HG03139 (cell line): ENCODE measurements around the gene STXBP6.

Source experiments
- ATAC-seq: cut with Tn5 transposase; IDR thresholded peaks from one replicate; pipeline ENCODE4 v1.9.1; 2021; ENCODE audit not compliant: unreplicated experiment

STXBP6 gene

GRCh38 chr14:24866067-24866639 lies 183.8 kb downstream of the STXBP6 start:
- ATAC-seq, result no peak

DNA sequence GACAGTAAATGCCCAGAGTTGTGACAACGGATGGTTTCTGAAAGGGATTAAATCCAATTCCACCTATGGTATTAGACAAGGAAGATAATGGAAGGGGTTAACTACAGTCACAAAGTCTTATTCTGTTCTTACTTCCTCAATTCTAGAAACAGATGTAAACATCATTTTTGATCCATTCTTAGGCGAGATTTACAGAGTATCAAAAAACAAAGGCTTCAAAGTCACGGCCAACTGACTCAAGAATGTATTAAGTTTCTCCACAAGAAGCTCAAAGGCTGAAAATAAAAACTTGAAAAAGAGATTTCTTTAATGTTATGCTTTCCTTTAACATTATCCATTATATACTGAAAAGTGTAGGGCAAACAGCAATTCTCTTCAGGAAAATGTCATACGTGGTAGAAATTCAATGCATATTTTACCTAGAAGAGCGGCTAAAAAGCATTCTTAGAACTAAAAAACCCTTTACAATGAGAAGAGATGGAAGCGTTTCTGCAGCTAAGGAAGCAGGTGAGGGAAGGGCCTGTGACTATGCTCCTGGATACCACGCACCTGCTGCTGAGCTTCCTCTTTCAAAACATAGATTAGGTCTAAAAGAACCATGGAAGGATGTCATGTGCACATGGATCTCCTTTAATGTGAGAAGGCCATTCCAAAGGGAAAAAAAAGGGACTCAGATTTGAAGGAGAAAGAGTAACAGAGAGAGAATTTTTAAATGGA lies 185.8 kb downstream of the STXBP6 start:
- ATAC-seq, result no peak

DNA sequence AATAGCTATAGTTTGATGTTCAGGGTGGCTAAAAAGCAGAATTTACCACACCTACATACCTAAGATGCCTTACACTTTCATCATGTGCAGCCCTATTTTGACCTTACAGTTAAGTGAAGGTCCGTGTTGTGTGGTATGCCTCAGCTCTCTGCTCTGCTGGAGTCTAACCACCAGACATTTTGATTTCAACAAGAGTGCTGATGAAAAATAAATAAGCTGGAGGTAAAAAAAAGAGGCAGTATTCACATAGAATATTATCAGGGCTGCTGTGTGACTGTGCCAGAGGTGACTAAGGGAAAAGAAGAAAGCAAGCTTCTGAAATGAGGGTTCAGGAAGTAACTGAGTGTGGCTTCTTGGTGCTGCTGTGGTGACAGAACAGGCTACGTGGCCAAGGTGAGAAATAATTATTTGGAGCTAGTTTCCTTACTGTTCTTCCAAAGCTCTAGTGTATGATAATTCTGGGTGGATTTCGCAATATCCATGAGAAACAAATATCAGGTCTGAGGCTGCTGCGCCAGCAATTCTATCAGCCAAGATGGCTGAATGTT lies 188.8 kb downstream of the STXBP6 start:
- ATAC-seq, result no peak

GRCh38 chr14:24859559-24859958 lies 190.4 kb downstream of the STXBP6 start:
- ATAC-seq, result no peak

- no peak for ATAC-seq
Observed at GRCh38 chr14:24858684-24859083, 191.3 kb downstream of the STXBP6 start.

DNA sequence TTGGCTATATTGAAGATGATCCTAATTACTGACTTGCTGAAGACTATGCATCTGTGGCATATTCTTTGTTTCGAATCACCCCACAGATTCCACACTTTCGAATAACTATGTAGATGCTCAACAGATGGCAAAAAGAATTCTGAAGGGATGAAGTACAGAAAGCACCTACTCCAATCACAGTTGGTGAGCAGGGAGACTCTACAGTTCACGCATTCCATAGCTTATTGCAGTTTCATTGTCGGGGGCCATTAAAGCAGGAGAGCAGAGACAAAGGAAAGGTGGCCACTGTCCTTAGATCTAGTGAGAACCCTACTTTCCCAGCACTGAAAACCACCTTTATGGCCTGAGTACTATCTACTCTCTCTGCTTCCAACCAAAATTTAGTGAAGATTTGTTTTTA lies 191.9 kb downstream of the STXBP6 start:
- ATAC-seq, result no peak

GRCh38 chr14:24857277-24857676 lies 192.7 kb downstream of the STXBP6 start:
- no peak for ATAC-seq

GRCh38 chr14:24853446-24853845 lies 196.5 kb downstream of the STXBP6 start:
- no peak for ATAC-seq

- no peak for ATAC-seq
Observed at GRCh38 chr14:24852312-24853060, 197.5 kb downstream of the STXBP6 start.

DNA sequence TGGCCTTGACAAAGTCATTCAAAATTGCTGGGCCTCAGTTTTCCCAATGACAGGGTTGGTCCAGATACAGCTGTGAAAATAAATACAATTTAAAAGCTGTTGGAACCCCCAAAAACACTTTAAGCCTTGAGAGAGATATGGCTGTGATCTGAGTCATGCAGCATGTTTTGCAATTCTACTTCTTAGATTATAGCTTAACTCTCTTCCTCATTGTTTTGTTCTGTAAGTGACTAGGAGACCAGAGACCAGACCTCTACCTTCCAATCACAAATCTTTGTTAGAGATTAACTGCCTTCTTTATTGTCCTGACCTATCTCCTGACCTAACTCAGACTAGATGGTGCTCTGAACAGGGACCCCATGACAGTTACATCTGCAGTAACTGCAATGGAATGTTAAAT lies 198.1 kb downstream of the STXBP6 start:
- ATAC-seq, result no peak

- no peak for ATAC-seq
Observed at GRCh38 chr14:24851406-24851805, 198.5 kb downstream of the STXBP6 start.

DNA sequence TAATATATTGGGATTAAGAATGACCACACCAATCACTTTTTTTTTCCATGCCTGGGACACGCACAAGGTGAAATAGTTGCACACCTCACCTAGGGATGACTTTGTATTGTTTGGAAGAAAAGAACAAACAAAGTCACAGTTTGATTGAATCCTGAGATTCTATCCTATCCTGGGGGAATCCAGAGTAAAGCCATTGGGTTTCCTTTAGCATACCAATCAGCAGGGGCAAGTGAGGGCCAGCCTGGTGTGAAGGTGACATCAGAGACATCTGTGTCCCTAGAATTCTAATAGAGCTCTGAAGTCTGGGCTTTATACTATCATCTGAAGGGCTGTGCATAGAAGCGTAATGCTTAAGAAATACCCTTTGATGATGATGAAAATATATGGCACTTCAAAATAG lies 199.9 kb downstream of the STXBP6 start:
- no peak for ATAC-seq

- no peak for ATAC-seq
Observed at GRCh38 chr14:24849471-24849870, 200.5 kb downstream of the STXBP6 start.

DNA sequence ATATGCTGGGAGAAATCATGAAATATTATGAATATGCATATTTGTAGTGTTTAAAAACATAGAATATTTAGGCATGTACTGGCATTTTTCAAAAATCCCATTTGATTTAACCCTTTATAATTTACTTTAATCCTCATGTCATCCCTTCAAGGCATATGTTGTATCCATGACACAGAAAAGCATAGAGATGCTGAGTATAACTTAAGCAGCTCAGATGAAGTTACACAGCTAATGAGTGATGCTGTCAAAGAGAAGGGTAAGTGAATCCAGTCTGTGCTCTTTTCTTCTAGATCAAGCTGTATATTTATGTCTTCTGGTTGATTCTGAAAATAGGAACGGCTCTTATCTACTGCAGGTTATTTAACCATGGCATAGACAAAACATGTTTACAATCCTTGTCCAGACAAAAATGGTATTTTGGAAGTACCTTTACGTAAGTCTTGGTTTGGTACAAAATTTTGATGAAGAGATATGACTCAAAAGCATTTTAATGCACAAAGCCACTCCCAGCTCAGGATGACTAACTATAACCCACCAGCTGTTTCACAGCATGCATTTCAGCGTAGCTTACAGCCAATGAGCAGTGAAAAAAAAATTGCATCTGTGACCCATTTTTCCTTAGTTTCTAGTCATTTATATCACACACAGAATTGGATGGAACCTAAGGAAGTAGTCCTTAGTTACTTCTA lies 201.7 kb downstream of the STXBP6 start:
- ATAC-seq, result no peak

DNA sequence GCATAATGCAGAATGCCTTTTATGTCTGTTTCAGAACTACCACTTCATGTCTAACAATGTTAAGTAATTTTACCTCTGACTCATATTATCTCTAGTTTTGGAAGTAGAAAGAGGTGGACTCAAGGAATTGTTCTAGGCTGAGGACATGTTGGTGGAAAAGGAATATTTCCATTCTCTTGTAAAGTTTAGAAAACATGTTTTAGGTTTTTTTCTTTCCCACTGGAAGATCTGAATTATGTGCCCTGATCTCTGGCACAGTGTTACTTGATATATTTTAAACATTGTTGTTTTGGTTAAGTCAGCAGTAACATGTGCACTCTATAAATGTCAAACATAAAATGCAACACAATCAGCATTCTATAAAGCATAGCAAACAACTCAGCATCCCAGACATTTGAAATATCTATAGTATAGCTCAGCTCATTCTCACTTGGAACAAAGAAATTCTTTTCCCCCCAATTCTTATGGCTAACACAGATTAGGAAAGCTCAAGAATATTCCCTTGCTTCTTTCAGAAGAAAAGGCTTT lies 202.3 kb downstream of the STXBP6 start:
- no peak for ATAC-seq

GRCh38 chr14:24846261-24846660 lies 203.7 kb downstream of the STXBP6 start:
- no peak for ATAC-seq

GRCh38 chr14:24845851-24846250 lies 204.1 kb downstream of the STXBP6 start:
- ATAC-seq, result no peak

DNA sequence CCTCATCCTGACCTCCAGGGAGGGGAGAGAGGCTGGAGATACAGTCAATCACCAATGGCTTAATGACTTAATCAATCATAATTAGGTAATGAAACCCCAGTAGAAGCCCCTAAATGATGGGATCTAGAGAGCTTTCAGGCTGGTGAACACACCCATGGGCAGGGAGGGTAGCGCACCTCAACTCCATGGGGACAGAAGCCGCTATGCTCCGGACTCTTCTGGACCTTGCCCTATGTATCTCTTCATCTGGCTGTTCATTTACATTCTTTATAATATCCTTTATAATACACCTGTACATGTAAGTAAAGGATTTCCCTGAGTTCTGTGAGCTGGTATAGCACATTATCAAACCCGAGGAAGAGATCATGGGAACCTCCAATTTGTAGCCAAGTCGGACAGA lies 205.9 kb downstream of the STXBP6 start:
- no peak for ATAC-seq

DNA sequence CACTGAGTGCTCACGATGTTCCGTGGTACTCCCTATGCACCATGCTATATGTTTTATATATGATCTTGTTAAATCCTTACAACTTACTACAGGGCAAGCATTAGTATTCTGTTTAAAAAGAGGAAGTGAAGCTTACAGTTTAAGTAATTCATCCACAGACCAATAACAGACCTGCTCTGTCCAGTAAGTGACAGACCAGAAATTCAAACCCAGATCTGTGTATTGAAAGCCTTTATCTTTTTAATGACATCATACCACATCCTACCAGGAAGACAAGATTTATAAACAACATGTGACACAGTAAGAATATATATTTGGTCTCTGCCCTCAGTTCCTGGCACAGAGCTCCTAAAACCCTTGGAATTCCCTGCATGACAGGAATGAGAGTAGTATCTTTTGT lies 206.5 kb downstream of the STXBP6 start:
- peak; percentile 98 for ATAC-seq

DNA sequence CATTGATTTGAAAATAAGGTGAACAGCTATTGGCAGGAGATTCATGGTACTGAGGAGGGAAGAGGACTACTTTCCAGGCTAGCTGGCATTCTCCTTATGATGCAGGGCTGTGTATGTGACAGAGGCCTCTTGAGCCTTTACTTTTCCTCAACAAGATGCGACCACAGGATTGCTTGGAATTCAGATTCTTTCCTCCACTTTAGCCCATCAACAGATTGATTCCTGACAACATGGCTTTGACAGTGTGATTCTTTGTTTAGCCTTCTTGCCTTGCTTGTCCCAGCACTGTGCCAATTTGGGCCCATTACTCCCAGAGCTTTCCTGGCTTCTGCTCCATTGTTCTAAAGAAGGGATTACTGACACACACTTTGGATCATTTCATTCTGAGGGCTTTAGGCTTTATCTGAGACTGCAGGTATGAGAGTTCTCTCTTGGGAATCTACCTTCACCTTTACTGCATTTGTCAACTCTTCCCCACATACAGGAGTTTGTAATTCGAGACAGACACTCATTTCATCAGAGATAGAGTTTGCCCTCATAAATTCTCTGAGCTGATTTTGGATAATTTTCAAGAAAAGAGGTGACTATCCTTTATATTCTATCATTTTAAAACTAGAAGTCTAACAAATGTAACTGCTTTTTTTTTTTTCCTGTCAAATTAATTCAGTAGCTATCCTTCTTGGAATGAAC lies 209.6 kb downstream of the STXBP6 start:
- no peak for ATAC-seq
